Measurements from ENCODE around the gene PCBP3. TPM values are rescaled to one million over a fixed set of nuclear protein-coding genes. Genes with fewer than 3 reads are reported as not detected.

The PCBP3 gene
- total and polyA plus RNA-seq, 2 of the 8 experiments (the other 6 are each of a cell fraction or from before 2014, with no cell fraction given): 3.5 to 6.3 TPM

- no peak for TF ChIP-seq CHD7 (IDR thresholded peaks at IDR 0.05; ENCODE audit: insufficient replicate concordance, low read length)
- no peak for TF ChIP-seq SP2 (IDR thresholded peaks at IDR 0.05; ENCODE audit: low read length)
- TF ChIP-seq BACH1 (IDR thresholded peaks at IDR 0.05; ENCODE audit: low read length): no peak
- TF ChIP-seq NRF1 (IDR thresholded peaks at IDR 0.05; ENCODE audit: low read depth, low read length): no peak
- TF ChIP-seq SIX5 (IDR thresholded peaks at IDR 0.05; ENCODE audit: low read depth, low read length): no peak
- no peak for TF ChIP-seq CEBPB (IDR thresholded peaks at IDR 0.05; ENCODE audit: low read depth, low read length)
Measured at GRCh38 chr21:45952974-45953373, 309.4 kb downstream of the PCBP3 start (continued).
